Tibial nerve (tissue), 4 donors: ENCODE results near the gene CRB1.

Experiments used
- CTCF ChIP-seq, 5 experiments: fragments of 200-600 bp in 3 of 5; fragments of 450-650 bp in 2 of 5; sonication (generic) in 3 of 5; IDR thresholded peaks; one replicate each; pipeline ENCODE4 v1.5.1; 2016 to 2019; ENCODE audit warnings: antibody characterized with exemption in 5 of 5, mild to moderate bottlenecking in 3 of 5, moderate library complexity in 2 of 5
- EP300 ChIP-seq, 2 donors: sonication (generic); formaldehyde crosslinking; IDR thresholded peaks; one replicate each; pipeline ENCODE4 v1.6.1; 2017; ENCODE audit warnings: antibody characterized with exemption in 2 of 2, mild to moderate bottlenecking in 1 of 2

GRCh38 chr1:197392541-197392940 lies 124.5 kb downstream of the CRB1 start:
- TF ChIP-seq CTCF (IDR thresholded peaks at IDR 0.05) (no peak), EP300 (IDR thresholded peaks at IDR 0.05) (no peak)
